Measurements from ENCODE around the gene TFCP2. TPM values are rescaled to one million over a fixed set of nuclear protein-coding genes. Genes with fewer than 3 reads are reported as not detected.

TFCP2 gene
- total RNA-seq, 1 donor from 2014 or later, result 30.2 TPM

DNA sequence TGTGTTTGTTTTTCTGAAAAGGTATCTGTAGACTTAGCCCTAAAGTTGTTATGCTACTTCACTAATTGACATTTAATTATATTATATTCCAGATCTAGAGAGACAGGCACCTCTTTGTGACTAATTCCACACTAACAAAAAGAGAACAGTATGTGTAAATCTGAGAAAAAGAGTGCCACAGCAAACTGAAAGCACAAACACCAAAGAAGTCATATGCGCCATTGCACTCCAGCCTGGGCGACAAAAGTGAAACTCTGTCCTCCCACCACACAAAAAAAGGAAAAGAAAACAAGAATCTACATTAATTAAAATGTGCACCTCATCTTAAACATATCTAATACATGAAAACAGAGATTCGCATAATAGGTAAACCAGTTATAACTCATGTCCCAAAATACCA lies 85.1 kb downstream of the TFCP2 start:
- no peak for DNase-seq
- TF ChIP-seq, protein P1, sequence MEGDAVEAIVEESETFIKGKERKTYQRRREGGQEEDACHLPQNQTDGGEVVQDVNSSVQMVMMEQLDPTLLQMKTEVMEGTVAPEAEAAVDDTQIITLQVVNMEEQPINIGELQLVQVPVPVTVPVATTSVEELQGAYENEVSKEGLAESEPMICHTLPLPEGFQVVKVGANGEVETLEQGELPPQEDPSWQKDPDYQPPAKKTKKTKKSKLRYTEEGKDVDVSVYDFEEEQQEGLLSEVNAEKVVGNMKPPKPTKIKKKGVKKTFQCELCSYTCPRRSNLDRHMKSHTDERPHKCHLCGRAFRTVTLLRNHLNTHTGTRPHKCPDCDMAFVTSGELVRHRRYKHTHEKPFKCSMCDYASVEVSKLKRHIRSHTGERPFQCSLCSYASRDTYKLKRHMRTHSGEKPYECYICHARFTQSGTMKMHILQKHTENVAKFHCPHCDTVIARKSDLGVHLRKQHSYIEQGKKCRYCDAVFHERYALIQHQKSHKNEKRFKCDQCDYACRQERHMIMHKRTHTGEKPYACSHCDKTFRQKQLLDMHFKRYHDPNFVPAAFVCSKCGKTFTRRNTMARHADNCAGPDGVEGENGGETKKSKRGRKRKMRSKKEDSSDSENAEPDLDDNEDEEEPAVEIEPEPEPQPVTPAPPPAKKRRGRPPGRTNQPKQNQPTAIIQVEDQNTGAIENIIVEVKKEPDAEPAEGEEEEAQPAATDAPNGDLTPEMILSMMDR (IDR thresholded peaks at IDR 0.05), result no peak
- intact Hi-C loops (cut with DNase I), result no loop called here
- no peaks in the 10 kb centered on the region for H3K27me3 ChIP-seq (ENCODE audit: low read depth)
- no peaks in the 10 kb centered on the region for H3K36me3 ChIP-seq
- peaks cover 4% of the 10 kb centered on the region for H3K4me1 ChIP-seq
- H3K9me3 ChIP-seq, result no peaks in the 10 kb centered on the region
- H3K4me3 ChIP-seq, result no peak overlapping the region
- no peak for ATAC-seq
- H3K27ac ChIP-seq, result no peak overlapping the region

DNA sequence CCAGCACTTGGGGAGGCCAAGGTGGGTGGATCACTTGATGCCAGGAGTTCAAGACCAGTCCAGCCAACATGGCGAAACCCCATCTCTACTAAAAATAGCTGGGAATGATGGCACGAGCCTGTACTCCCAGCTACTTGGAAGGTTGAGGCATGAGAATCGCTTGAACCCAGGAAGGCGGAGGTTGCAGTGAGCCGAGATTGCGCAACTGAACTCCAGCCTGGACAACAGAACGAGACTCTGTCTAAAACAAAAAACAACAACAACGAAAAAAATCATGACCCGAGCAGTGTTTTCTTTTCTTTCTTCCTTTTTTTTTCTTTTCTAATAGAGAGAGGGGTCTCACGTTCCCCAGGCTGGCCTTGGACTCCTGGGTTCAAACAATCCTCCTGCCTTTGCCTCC lies 86.0 kb downstream of the TFCP2 start:
- no peak for ATAC-seq
- intact Hi-C loops (cut with DNase I), result no loop called here
- Histone ChIP-seq H3K9me3 (no peaks in the 10 kb centered on the region), H3K4me3 (no peak overlapping the region), H3K27ac (no peak overlapping the region), H3K4me1 (peaks cover 11% of the 10 kb centered on the region), H3K27me3 (ENCODE audit: low read depth) (no peaks in the 10 kb centered on the region), H3K36me3 (no peaks in the 10 kb centered on the region)
- TF ChIP-seq, protein P1 (IDR thresholded peaks at IDR 0.05), result no peak
- no peak for DNase-seq

DNA sequence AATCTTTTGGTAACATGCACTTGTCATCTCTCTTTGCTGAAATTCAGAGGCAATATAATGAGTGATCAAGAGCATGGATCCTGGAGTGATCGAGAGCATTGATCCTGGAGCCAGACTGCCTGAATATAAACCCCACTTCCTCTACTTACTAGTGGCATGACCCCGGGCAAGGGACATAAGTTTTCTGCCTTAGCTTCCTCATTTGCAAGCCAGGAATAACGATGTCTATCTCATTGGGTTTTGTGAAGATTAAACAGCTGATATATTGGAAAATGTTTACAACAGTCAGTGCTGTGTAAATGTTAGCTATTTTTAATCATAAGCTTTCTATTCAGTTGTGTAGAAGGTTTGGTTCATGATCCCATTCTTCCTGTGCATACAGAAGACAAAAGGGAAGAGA lies 87.2 kb downstream of the TFCP2 start:
- ATAC-seq (no peak), DNase-seq (no peak)
- Histone ChIP-seq H3K27me3 (ENCODE audit: low read depth) (no peaks in the 10 kb centered on the region), H3K9me3 (no peaks in the 10 kb centered on the region), H3K4me3 (no peak overlapping the region), H3K36me3 (no peaks in the 10 kb centered on the region), H3K27ac (no peak overlapping the region), H3K4me1 (peaks cover 18% of the 10 kb centered on the region)
- intact Hi-C loops (cut with DNase I), result no loop called here
- TF ChIP-seq, protein P1 (IDR thresholded peaks at IDR 0.05), result no peak

DNA sequence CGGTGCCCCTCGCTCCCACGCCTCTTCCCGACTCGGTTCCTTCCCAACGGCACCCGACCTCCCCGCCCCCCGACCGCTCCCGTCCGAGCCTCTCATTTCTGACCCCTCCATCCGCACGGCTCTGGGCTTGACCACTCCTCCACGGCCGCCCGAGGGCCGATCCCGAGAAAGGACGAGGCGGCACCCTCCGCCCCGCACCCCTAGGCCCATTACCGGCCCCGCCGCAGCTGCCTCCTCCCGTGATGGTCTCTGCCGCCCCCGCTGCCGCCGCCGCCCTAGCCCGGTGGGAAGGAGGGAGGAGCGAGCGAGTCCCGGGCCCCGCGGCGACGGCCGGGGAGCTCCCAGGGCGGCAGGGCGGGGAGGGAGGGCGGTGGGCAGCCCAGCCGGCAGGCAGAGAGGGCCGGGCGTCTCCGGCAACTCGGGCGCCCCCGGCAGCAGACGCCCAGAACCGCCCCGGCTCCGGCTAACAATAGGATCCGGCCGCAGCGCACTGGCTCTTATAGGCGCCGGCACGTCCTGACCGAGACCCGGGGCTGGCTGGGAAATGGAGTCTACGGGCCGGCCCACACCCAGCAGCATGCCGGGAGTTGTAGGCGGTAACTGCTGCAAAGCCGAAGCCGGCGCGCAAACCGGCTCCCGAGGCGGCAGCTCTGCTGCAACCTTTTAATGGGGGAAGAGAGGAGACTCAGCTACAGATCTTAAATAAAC lies 89.7 kb downstream of the TFCP2 start, which contains the start of gene CSRNP2:
TSS of gene CSRNP2 (minus strand) at position 471 of the 708 bp plus-strand sequence. CDS start 7,035 bp downstream, outside the sequence.
- peak; percentile 100 for ATAC-seq
- peaks cover 5% of the 10 kb centered on the region for H3K36me3 ChIP-seq
- no peaks in the 10 kb centered on the region for H3K27me3 ChIP-seq (ENCODE audit: low read depth)
- peaks cover 20% of the 10 kb centered on the region for H3K4me1 ChIP-seq
- DNase-seq, result peak; percentile 98
- peak within 1 kb of the TSS; percentile 80 for H3K4me3 ChIP-seq
- H3K27ac ChIP-seq, result peak within 1 kb of the TSS; percentile 91
- no peaks in the 10 kb centered on the region for H3K9me3 ChIP-seq
- TF ChIP-seq, protein P1 (IDR thresholded peaks at IDR 0.05), result peak; percentile 31
- intact Hi-C loops (cut with DNase I), result no loop called here

DNA sequence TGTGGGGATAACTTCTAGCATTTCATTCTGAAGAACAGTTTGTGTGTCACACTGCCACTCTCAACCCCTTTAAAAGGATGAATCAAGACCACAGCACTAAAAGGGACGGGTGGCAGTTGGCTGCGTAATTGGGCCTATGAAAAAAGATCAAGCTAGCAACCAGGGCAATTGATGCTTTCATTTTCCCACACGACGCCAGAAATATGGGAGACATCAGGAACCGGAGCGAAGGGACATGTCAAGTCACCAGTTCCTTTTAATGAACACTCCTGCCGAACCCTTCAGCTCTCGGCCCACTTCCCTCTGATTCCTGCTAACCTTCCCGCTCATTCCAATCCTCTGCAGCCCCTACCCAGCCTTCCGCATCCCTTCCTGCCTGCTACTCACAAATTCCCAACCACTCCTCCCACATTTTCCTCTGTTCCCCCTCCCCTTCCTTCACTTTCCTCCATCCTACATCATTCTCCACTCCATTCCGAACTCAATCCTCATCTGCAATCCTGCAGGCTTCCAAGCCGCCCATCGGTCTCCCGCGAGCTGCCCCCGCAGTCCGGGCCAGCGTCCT lies 90.3 kb downstream of the TFCP2 start:
- intact Hi-C loops (cut with DNase I), result no loop called here
- TF ChIP-seq, protein P1 (IDR thresholded peaks at IDR 0.05), result no peak
- no peaks in the 10 kb centered on the region for H3K9me3 ChIP-seq
- ATAC-seq (peak in 1 of 2 donors; percentile 4), DNase-seq (no peak)
- H3K27ac ChIP-seq, result peak overlapping the region; percentile 91
- H3K36me3 ChIP-seq, result peaks cover 5% of the 10 kb centered on the region
- H3K4me1 ChIP-seq, result peaks cover 26% of the 10 kb centered on the region
- peak overlapping the region; percentile 80 for H3K4me3 ChIP-seq
- no peaks in the 10 kb centered on the region for H3K27me3 ChIP-seq (ENCODE audit: low read depth)

Data from lower lobe of right lung (tissue), 2 donors.